HG03095 (cell line): ENCODE data around the gene LRRC1.
A peak's percentile ranks its signal among the peaks of the same experiment; 100 is the strongest.
"Not testable (repeated sequence)": the region's sequence is repeated elsewhere in the genome, so short reads cannot be mapped to it uniquely, and the experiment has no call there.

Source experiments
- ATAC-seq: cut with Tn5 transposase; IDR thresholded peaks from one replicate; pipeline ENCODE4 v1.9.1; 2021; ENCODE audit warnings: moderate library complexity; ENCODE audit not compliant: unreplicated experiment

The LRRC1 gene

DNA sequence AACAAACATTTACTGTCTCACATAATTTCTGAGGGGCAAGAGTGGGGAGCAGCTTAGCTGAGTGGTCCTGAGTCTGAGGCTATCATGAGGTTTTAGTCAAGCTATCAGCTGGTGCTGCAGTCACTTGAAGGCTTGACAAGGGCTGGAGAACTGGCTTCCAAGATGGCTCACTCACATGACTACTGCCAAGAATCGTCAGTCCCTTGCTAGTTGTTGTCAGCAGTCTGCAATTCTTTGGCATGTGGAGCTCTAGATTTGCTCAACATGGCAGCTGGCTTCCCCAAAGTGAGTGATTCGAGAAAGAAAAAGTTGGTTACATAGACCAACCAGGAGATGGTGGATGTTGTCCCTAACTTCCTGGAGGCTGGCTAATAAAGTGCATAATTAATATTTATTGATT lies 2.8 kb upstream of the LRRC1 start:
- ATAC-seq: no peak

DNA sequence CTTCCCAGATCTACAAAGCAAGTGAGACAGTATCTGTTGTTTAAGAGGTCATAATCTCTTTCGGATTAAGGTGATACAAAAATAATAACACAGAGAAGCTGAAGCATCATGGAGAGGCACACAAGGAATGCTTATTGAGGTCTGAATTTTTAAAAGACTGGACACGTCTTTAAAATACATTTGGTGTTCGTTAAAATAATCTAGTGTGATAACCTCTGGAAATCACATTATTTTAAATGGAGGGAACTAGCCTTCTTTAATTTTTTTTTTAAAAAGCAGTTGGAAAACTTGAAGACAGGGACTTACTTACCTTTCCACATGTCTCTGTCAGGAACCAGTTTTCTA lies 1.9 kb upstream of the LRRC1 start:
- no peak for ATAC-seq

DNA sequence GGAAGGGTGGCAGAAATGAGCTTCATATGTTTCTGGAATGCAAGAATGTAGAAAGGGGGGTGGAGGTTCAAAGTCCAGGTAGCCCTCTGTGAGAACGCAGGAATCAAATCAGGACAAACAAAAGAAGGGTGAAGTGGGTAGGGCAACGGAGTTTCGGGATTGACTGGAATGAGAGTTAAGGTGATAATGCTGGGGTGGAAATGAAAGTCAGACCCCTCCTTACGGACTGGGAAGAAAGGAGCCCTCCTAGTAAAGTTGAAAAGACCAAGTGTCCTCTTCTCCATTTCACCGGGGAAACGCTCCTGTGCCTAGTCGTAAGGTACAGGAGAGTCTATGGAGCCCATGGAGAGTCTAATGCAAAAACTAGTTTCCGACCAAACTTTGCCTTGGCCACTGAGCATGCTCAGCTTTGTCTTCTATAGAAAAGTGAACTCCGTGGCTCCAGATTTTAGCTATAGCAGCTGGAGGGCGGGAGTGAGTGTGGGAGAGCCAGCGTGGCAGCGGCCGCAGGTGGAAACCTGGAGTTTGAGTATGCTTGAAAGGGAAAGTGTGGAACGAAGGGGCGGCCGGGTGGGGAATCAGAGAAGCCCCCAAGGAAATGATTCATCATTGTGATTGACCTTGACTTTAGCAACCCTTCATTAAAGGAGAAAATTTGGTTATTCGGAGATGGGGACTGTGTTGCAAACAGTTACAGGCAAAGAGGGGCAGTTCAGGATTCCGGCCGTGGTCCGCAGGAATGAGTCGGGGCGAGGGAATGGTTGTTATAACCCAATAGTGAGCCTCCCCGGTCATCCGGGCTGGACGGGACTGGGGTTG lies 1.3 kb upstream of the LRRC1 start:
- no peak for ATAC-seq

DNA sequence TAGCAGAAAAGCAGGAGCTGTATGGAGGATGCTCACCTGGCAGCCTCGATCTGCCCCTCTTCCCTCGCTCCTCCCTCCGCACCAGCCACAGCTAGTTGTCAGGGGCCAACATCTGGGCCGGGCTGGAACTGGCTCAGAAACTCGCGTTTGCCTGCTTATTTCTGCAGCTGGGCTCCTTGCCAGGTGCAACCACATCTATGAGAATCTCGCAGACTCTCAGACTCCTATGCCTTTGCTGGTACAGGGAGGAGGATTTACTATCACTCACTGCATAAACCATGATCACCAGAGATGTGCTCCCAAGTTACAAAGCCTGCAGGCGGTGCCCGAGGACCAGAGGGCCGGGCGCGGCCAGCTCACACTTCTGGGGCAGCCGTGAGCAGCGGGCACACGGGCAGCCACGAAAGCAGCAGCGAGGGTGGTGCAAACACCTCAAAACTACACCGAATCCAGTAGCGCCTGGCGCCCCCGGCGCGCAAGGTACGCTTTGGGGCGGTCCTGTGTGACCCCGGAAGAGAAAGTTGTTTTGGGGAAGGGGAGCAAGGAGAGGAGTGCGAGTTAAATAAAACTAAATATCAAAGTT lies 577 bp upstream of the LRRC1 start:
- peak; percentile 43 for ATAC-seq

- ATAC-seq: peak; percentile 27
Observed at GRCh38 chr6:53795340-53795701, 516 bp downstream of the LRRC1 start.

DNA sequence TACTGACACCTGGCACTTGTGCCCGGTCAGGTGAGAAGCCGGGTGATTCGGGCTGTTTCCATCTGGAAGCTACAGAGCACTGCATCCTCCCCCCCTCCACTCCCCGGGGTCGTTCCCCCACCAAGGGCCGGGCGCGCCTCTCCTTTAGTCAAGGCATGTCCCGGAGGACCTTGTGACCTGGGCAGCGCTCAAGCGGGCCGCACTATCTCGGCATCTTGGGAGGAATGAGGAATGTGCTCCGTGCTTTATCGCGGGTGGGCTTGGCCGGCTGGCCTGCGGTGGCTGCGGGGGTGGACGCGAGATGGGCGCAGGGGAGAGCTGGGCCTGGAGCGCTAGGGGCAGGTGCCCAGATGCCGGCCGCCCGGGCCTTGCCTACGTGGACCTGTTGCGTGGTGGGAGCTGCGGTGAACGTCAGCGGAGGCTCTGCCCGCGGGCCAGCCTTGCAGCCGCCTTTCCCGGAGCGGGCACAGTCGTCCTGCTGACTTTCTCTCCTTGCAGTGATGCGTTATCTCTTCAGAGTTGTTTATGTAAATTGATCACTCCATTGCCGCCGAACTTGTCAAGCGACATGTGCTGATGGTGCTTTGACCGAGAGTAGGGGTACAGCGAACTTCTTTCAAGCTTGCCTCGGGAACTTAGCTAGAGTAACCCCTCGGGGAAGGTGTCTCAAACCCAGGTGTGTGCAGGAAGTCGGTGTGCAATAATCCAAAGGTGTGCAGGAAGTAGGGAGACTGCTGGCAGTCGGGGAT lies 1.1 kb downstream of the LRRC1 start:
- no peak for ATAC-seq

- no peak for ATAC-seq
Observed at GRCh38 chr6:53796451-53796780, 1.6 kb downstream of the LRRC1 start.

DNA sequence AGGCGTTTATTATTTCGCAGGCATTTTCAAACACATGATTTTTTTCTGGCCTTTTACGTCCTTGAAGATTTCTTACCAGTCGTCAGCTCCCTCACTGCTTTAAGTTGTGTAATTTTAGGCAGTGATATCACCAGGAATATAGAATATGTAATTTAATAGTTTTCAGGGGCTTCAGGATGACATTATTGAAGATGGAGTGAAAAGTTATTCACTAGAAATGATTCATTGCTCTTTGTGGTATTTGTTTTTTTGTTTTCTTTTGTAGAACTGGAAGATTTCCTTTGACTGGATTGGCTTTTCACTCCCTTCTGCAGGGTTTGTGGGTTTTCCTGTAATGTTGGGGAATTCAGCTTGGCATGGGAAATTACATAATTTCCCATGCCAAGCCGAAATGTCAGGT lies 2.0 kb downstream of the LRRC1 start:
- ATAC-seq: no peak

DNA sequence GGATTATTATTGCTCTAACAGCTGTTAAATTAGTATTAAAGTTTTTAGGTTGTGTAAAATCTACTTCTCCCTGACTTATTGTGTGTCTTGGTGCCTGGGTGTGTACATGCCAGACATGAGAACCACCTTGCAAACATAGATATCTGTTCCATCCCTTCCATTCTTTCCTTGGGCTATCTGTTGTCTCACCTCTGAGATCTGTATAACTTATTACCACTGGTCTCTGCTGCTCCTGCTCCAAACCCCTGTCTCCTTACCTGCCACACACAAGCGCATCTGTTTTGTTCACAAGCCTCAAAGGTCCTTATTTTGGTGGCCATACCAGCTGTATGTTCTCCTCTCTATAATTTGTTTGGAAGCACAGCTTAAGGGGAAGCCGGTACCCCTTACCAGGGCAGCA lies 2.5 kb downstream of the LRRC1 start:
- no peak for ATAC-seq

DNA sequence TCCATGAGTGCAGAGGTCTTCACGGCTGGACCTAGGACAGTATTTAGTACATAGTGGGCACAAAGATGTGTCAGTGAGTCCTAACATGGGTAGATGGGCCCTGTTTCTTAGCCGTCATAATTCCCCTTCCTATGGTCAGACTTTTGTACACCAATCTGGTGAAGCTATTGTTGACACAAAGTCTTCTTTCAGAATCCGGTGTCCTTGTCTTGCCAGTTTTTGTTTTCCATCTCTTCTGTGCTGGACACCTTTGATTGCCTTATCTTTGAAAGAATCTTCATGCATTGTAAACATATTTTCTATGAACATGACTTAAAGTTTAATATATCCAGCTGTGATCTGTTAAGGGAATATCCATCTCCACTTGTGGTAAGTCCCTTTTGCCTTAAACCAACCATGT lies 4.5 kb downstream of the LRRC1 start:
- no peak for ATAC-seq

DNA sequence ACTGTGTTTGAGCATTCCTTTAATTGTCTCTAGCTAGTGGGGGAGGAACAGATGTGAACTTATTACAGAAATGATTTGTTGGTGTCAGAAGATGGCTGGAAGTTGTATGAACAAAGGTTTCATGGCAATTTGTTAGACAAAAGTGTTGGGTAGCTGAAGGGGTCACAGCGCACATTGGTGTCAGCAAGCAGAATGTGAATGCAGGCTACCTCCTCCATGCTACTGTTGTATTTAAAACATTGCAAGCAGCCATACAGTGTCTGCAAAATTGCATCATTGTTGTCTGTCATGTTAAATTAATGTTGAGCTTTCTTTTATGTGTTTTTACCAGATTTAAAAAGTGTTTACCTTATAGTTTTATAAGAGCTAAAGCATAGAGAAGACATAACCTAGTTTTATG lies 6.2 kb downstream of the LRRC1 start:
- ATAC-seq: no peak

DNA sequence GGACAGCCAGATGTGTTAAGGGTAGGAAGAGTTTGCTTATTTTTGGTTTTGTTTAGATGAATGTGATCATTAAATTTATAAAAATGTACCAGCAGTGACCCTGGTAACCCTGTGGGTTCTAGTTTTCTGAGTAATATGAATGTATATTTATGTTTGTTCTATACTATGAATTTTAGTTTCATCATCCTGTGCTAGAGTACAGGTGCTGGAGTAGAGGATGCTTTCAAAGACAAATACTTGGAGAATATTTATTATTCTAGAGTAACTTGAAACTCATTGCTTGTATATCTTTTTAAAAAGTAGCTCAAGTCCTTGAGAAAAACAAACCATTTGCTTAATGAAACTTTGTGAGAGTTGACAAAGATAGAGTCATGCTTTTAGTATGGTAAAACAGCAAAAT lies 7.8 kb downstream of the LRRC1 start:
- no peak for ATAC-seq

DNA sequence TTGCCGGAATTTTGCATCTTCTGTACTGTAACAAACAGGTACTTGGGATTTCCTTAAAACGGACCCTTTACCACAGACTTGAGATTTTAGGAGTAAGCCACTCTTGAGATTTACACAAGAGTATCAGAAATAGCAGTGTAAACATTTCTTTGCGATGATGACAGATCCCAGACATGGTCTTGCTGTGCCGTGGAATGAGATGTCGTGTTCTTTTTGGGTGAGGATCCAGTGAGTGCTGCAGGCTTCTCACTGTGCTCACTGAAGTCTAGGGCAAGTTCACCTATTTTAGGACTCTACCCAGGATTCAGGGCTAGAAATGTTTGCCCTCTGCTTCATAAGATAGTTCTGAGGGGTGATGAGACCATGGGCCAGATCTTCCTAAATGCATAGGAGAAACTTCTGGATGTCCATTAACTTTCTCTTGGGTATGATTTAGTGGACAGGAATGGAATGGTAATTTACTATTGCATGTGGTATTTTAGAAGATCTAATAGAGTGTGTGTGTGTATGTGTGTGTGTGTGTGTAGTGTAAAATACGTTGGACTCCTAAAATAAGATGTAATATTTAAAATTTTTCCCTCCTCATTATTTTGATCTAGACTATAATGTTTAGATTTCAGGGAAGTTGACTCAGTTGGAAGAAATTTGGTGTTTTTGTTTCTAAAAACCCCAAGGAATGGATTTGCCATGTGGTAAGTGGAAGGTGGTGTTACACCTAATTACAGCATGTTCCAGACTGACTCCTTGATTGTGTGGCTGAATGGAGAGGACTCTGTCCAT lies 8.5 kb downstream of the LRRC1 start:
- ATAC-seq: no peak

DNA sequence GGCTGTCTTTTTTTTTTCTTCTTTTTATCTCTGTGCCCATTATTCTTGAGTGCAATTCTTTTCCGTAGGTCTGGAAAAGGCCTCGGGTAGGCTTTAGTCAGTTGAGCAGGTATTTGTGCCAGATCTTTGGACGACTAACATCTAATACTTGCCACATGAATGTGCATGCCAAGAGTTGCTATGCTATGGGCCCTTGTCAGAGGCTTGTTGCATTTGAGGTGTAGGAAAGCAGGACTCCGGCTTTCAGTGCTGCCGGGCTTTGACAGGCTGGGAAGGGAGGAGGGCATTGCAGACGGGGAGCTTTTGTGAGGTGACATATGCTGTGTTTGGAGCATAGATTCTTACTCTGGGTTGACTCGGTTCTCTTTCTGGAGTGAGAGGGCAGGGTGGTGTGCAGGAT lies 10.2 kb downstream of the LRRC1 start:
- no peak for ATAC-seq

GRCh38 chr6:53805725-53806124 lies 10.9 kb downstream of the LRRC1 start:
- no peak for ATAC-seq

- ATAC-seq: not testable (repeated sequence)
Observed at GRCh38 chr6:53807606-53808005, 12.8 kb downstream of the LRRC1 start.

DNA sequence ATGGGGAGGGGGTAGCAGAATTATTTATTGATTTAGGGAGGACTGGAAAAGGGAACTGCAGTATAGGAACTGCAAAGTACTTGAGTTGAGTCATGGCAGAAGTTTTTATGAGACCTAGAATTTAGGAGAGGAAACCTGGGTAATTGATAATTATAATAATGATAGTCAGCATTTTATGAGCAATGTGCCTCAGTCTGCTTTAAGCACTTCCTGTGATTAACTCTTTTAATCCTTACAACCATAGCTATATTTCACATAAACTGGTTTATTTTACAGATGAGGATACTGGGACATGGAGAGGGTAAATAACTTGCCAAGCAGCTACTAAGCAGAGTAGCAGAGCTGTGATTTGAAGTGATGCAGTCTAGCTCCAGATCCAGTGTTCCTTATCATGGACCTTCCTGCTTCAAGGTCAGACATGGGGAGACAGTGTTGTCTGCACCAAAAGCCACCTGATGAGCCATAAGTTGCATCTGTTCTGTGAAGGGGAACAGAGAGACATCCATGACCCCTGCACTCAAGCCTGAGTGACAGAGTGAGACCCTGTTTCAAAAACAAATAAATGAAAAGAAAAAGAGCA lies 13.6 kb downstream of the LRRC1 start:
- no peak for ATAC-seq

GRCh38 chr6:53809691-53810090 lies 14.9 kb downstream of the LRRC1 start:
- no peak for ATAC-seq

DNA sequence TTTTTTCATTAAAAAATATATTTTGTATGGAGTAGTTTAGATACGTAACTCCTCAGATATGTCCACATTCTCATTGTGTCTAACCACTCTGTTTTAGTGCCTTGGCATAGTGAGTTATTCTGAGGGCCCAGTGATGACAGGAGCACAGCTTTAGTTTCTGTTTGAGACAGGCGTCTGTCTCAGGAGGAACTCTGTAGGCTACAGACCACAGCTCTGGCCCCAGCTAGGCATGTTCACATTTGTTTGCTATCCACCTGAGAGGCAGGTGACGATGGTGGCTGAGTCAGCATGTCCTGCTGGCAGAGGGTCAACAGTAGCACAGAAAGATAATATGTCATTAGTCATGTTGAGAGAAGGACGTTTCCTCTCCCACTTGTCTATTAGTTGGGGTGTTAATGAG lies 16.3 kb downstream of the LRRC1 start:
- ATAC-seq: peak; percentile 84

DNA sequence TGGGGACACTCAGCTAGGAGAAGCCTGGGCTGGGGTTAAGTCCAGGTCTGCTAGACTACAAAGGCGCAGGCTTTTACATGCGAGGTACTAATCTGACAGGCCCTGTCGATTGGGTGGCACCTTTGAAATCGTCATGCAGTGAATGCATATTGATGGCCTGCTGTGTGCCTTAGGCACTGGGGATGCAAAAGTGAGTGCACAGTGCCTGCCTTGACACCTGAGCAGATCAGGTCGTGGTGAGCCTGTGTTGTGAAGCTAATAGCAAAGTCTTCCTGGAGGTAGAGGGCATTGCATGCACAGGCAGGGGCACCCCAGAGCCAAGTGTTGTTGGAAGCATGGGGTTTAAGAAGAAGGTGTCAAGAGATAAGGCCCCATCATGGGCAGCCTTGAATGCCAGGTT lies 16.9 kb downstream of the LRRC1 start:
- ATAC-seq: peak; percentile 9

DNA sequence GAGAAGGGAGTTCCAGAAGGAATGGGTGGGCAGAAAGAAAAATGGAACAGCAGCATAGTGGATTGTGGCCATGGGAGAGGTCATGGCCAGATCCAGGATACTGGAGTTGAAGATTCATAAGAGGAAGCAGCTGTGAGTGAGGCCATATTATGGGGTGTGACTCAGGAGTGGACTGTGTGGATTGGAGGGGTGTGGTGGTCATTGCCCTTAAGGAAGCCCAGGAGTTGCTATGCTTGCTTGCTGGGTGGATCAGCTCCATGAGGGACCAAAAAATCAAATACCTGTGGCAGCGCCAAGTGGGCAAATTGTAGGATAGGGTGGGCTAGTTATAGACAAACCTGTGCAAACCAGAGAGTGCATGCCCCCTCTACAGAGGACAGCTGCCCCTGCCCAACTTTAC lies 18.3 kb downstream of the LRRC1 start:
- ATAC-seq: no peak
